ENCODE results near the gene CRKL. TPM values are rescaled to one million over a fixed set of nuclear protein-coding genes. Genes with fewer than 3 reads are reported as not detected.
"Not testable (repeated sequence)": the region's sequence is repeated elsewhere in the genome, so short reads cannot be mapped to it uniquely, and the experiment has no call there.

CRKL gene
- polyA plus RNA-seq, 2 of the 4 experiments (the other 2 are of a cell fraction) = 21.4 to 22.8 TPM

- ChIA-PET CTCF (interaction anchor here (1.2 to 3.4 kb wide), 4 partner anchors 8 to 52 kb away, joined by 3 to 13 read pairs (median 8); no protein-coding TSS in a partner anchor), POLR2A (no interaction called here)
- 70% methylated on average over 12 of the region's 12 CpGs for WGBS (ENCODE audit: missing lambda C conversion rate)
- Histone ChIP-seq H3K4me1 (peaks cover 14% of the 10 kb centered on the region), H3K4me2 (peak overlapping the region; percentile 16; the same call in 1 of the 3 replicates), H3K27ac (no peak overlapping the region), H3K9me3 (no peaks in the 10 kb centered on the region), H3K4me3 (no peak overlapping the region)
- FAIRE-seq = no peak
- no peak for DNase-seq (ENCODE audit: low read depth in 1 of 2, low spot score in 1 of 2)
- TF ChIP-seq CEBPB (IDR thresholded peaks at IDR 0.05) (no peak), KDM5A (IDR thresholded peaks at IDR 0.05) (no peak), CBX2 (IDR thresholded peaks at IDR 0.05; ENCODE audit: borderline replicate concordance, low read depth) (no peak), PBX3 (IDR thresholded peaks at IDR 0.05) (no peak)
- ATAC-seq = peak in 1 of 2 experiments; percentile 20; a peak in 1 of 6 replicates
Observed at GRCh38 chr22:20937031-20937793, 20.0 kb downstream of the CRKL start.

DNA sequence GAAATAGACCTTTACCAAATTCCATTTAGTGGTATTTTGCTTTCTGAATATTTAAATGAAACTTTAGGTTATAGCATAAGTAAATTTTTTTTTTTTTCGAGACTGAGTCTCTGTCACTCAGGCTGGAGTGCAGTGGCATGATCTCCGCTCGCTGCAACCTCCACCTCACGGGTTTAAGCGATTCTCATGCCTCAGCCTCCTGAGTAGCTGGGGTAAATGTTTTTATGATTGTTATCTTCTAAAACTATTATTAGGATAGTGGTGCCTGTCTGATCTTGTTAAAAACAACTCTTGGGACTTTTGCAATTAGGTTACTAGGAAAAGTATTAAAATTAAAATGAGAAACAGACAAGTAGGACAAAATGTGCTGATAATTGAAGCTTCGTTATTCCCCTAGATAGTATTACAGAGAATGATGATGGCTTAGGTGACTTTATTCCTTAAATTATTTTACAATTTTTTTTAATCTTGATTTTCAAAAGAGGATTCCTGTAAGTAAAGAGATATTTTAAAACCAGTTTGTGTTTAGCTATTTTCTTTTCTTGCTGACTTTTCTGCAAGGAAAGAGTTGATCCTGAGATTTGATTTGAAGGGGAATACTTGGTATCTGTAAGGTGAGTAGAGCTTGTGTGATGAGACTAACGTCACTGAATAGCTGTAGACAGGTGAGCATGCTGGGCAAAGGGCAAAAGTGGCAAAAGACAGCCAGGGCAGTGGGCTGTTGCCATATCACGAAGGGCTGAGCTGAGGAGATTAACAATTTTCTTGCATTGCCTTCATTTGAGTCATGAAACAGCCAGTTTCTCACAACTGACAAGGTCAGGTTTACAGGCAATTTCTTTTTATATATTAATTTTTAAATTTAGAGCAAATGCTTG lies 20.8 kb downstream of the CRKL start:
- ChIA-PET POLR2A (no interaction called here), CTCF (interaction anchor here (1.2 to 3.4 kb wide), 3 partner anchors 19 to 53 kb away, joined by 3 to 13 read pairs (median 11); no protein-coding TSS in a partner anchor)
- 91% methylated on average over 8 of the region's 8 CpGs for WGBS (ENCODE audit: missing lambda C conversion rate)
- DNase-seq (ENCODE audit: low read depth in 1 of 2, low spot score in 1 of 2) = no peak
- Histone ChIP-seq H3K4me1 (peaks cover 14% of the 10 kb centered on the region), H3K9me3 (no peaks in the 10 kb centered on the region), H3K4me3 (no peak overlapping the region), H3K4me2 (no peak overlapping the region), H3K27ac (no peak overlapping the region)
- no peak for FAIRE-seq
- TF ChIP-seq CEBPB (IDR thresholded peaks at IDR 0.05) (no peak), FOSL2 (IDR thresholded peaks at IDR 0.05) (no peak), FOSL2 (CRISPR knock-in tag; IDR thresholded peaks at IDR 0.05) (no peak), PBX3 (IDR thresholded peaks at IDR 0.05) (no peak), HMGXB4 (CRISPR knock-in tag; IDR thresholded peaks at IDR 0.05; ENCODE audit: borderline replicate concordance) (no peak), FOXS1 (CRISPR knock-in tag; IDR thresholded peaks at IDR 0.05) (no peak), HDAC2 (IDR thresholded peaks at IDR 0.05) (no peak), RFX5 (IDR thresholded peaks at IDR 0.05) (no peak), CBX8 (IDR thresholded peaks at IDR 0.05) (no peak), ELK1 (IDR thresholded peaks at IDR 0.05; ENCODE audit: low read depth, low read length) (no peak), SMC3 (IDR thresholded peaks at IDR 0.05) (no peak), EP300 (IDR thresholded peaks at IDR 0.05) (no peak), MAZ (IDR thresholded peaks at IDR 0.05; ENCODE audit: borderline replicate concordance, low read depth, low read length) (no peak), PHF8 (IDR thresholded peaks at IDR 0.05; ENCODE audit: borderline replicate concordance, low read depth) (no peak), GATA3 (IDR thresholded peaks at IDR 0.05; ENCODE audit: borderline replicate concordance) (no peak), CBX2 (IDR thresholded peaks at IDR 0.05; ENCODE audit: borderline replicate concordance, low read depth) (no peak), CHD4 (IDR thresholded peaks at IDR 0.05; ENCODE audit: borderline replicate concordance) (no peak), ZC3H11A (IDR thresholded peaks at IDR 0.05) (no peak), KDM5A (IDR thresholded peaks at IDR 0.05) (no peak), E2F6 (IDR thresholded peaks at IDR 0.05; ENCODE audit: borderline replicate concordance, low read depth) (no peak)
- TF ChIP-seq, protein P1, sequence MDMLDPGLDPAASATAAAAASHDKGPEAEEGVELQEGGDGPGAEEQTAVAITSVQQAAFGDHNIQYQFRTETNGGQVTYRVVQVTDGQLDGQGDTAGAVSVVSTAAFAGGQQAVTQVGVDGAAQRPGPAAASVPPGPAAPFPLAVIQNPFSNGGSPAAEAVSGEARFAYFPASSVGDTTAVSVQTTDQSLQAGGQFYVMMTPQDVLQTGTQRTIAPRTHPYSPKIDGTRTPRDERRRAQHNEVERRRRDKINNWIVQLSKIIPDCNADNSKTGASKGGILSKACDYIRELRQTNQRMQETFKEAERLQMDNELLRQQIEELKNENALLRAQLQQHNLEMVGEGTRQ (IDR thresholded peaks at IDR 0.05) = no peak
- ATAC-seq = no peak

DNA sequence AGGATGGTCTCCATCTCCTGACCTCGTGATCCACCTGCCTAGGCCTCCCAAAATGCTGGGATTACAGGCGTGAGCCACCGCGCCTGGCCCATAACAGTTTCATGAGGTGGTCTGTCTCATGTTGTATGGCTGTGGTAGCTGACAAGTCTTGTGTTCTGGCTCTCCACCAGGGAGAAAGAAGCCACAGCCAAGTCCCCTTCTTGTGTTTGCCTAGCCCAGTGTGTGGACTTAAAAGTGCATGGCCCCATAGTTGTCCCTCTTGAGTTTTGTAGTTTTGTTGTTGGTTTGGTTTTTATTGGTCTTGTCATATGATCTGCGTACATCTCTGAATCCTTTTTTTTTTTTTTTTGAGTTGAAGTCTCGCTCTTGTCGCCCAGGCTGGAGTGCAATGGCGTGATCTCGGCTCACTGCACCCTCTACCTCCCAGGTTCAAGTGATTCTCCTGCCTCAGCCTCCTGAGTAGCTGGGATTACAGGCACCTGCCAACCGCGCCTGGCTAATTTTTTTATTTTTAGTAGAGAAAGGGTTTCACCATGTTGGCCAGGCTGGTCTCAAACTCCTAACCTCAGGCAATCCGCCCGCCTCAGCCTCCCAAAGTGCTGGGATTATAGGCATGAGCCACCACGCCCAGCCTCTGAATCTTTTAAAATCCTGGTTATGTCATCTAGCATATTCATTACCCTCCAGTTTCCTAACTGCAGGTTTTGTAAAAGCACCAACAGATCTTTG lies 22.4 kb downstream of the CRKL start:
- POLR2A ChIA-PET; FAIRE-seq; DNase-seq (ENCODE audit: low read depth in 1 of 2, low spot score in 1 of 2); H3K9me3 ChIP-seq; H3K4me2 ChIP-seq; ATAC-seq; H3K4me3 ChIP-seq; H3K27ac ChIP-seq: not testable (repeated sequence)
- WGBS (ENCODE audit: missing lambda C conversion rate) = 96% methylated on average over 14 of the region's 14 CpGs
- CTCF ChIA-PET = interaction anchor here (0.6 to 3.4 kb wide), 3 partner anchors 46 to 140 kb away, joined by 3 to 13 read pairs (median 3); no protein-coding TSS in a partner anchor
- peaks cover 15% of the 10 kb centered on the region for H3K4me1 ChIP-seq

Measured in A549 (cell line).